CD4-positive, alpha-beta T cell (primary cell): ENCODE data around the gene SCN3A. TPM values are rescaled to one million over a fixed set of nuclear protein-coding genes. Genes with fewer than 3 reads are reported as not detected.

ENCODE experiments used
- ATAC-seq: fragments of 200-7000 bp; cut with Tn5 transposase; one replicate; pipeline ENCODE4 v1.10.0; 2022; ENCODE audit warnings: mild to moderate bottlenecking; ENCODE audit not compliant: poor library complexity
- CTCF ChIA-PET: fragments of 350-600 bp; sonication (Branson Sonifier 250); formaldehyde crosslinking; loops from one replicate; lab custom pipeline; 2021; ENCODE audit warnings: antibody characterized with exemption, inconsistent platforms; lab: Charles Lee
- POLR2A ChIA-PET: fragments of 350-600 bp; sonication (Branson Sonifier 250); formaldehyde crosslinking; loops from one replicate; lab custom pipeline; 2021; ENCODE audit warnings: antibody characterized with exemption, inconsistent platforms; lab: Charles Lee
- DNase-seq, 14 experiments: peaks; one replicate each; pipeline ENCODE4 v3.0.0-alpha.2; 2013 to 2020; ENCODE audit warnings: mixed read lengths in 2 of 14
- H3K27ac ChIP-seq, 2 donors: one replicate each; pipeline versions ENCODE4 v1.5.1 to v1.7.0; 2013; ENCODE audit warnings: low read length in 2 of 2, low read depth in 1 of 2, mild to moderate bottlenecking in 1 of 2
- H3K27me3 ChIP-seq, 2 experiments: 1 replicate in 1 of 2; 2 replicates in 1 of 2; pipeline versions ENCODE4 v1.6.1 to v1.7.0; 2013; ENCODE audit warnings: low read length in 2 of 2, control low read depth in 1 of 2, mild to moderate bottlenecking in 1 of 2, moderate library complexity in 1 of 2; ENCODE audit not compliant: insufficient read depth in 2 of 2, control insufficient read depth in 1 of 2
- H3K36me3 ChIP-seq: one replicate; pipeline ENCODE4 v1.6.1; 2013; ENCODE audit warnings: low read length, control low read depth; ENCODE audit not compliant: insufficient read depth
- H3K4me1 ChIP-seq: one replicate; pipeline ENCODE4 v1.6.1; 2013; ENCODE audit warnings: low read length, control low read depth; ENCODE audit not compliant: insufficient read depth
- H3K4me3 ChIP-seq: one replicate; pipeline ENCODE4 v1.5.1; 2013; ENCODE audit warnings: mild to moderate bottlenecking, low read length, moderate library complexity
- H3K9me3 ChIP-seq, 2 experiments: 1 replicate in 1 of 2; 2 replicates in 1 of 2; pipeline versions ENCODE4 v1.6.1 to v1.7.0; 2013; ENCODE audit warnings: low read length in 2 of 2, mild to moderate bottlenecking in 2 of 2, control low read depth in 1 of 2, moderate library complexity in 1 of 2; ENCODE audit not compliant: control insufficient read depth in 1 of 2, insufficient read depth in 1 of 2
- H3K27ac Mint-ChIP-seq: one replicate; pipeline ENCODE4 v1.8.0; 2020; ENCODE audit warnings: mixed read lengths
- H3K27me3 Mint-ChIP-seq: one replicate; pipeline ENCODE4 v1.8.0; 2021; ENCODE audit warnings: mixed read lengths
- H3K36me3 Mint-ChIP-seq: one replicate; pipeline ENCODE4 v1.8.0; 2021; ENCODE audit warnings: low read depth, mixed read lengths
- H3K4me1 Mint-ChIP-seq: one replicate; pipeline ENCODE4 v1.8.0; 2021; ENCODE audit warnings: low read depth, mixed read lengths
- H3K4me3 Mint-ChIP-seq: one replicate; pipeline ENCODE4 v1.8.0; 2020; ENCODE audit warnings: mild to moderate bottlenecking, mixed read lengths
- H3K9me3 Mint-ChIP-seq: one replicate; pipeline ENCODE4 v1.8.0; 2020; ENCODE audit warnings: mixed read lengths
- intact Hi-C, 2 experiments: fragments of 100-400 bp; cut with DNase I in 1 of 2; cut with micrococcal nuclease in 1 of 2; formaldehyde crosslinking; loops; one replicate each; pipeline versions ENCODE4 v1.15.1 to v1.9.0; 2023 to 2025; cut with DNase I, micrococcal nuclease
- total RNA-seq, 174 experiments: library from RNA in 2 of 174; stranded (reverse) in 2 of 174; gene quantifications; one replicate each; pipeline ENCODE4 v1.2.3 and lab custom pipeline; 2021 to 2026
- TF ChIP-seq, protein P1 (sequence below): fragments of 200-600 bp; IDR thresholded peaks from one replicate; pipeline ENCODE4 v1.8.0; 2022; ENCODE audit warnings: antibody characterized with exemption, mild to moderate bottlenecking

SCN3A gene
- total RNA-seq, 2 experiments from 2014 or later, result not detected

DNA sequence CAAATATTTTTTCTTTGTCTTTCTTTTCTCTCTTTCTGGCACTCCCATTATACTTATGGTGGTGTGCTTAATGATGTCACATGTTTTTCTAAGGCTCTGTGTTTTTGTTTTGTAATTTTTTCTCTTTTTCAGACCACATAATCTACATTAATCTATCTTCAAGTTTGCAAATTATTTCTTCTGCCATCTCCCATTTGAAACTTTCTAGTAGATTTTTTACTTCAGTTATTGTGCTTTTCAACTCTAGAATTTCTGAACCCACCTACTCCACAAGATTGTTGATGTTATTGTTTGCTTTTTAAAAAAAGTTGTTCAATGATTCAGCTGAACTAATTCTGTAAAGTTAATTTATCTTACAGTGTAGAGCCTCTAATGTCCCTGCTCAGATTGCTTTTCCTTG is 121.4 kb downstream of the SCN3A start:
- Mint-ChIP-seq H3K36me3 (no peaks in the 10 kb centered on the region), H3K27ac (no peak overlapping the region), H3K4me3 (no peak overlapping the region), H3K27me3 (no peaks in the 10 kb centered on the region), H3K9me3 (peaks cover 5% of the 10 kb centered on the region), H3K4me1 (no peaks in the 10 kb centered on the region)
- H3K4me1 ChIP-seq, result no peaks in the 10 kb centered on the region
- no peaks in the 10 kb centered on the region for H3K36me3 ChIP-seq
- H3K4me3 ChIP-seq, result no peak overlapping the region
- CTCF ChIA-PET, result no interaction called here
- POLR2A ChIA-PET, result no interaction called here
- no peak for ATAC-seq
- no peak for DNase-seq
- H3K9me3 ChIP-seq, result peaks cover 0 to 7% of the 10 kb centered on the region in 2 experiments
- TF ChIP-seq, protein P1, sequence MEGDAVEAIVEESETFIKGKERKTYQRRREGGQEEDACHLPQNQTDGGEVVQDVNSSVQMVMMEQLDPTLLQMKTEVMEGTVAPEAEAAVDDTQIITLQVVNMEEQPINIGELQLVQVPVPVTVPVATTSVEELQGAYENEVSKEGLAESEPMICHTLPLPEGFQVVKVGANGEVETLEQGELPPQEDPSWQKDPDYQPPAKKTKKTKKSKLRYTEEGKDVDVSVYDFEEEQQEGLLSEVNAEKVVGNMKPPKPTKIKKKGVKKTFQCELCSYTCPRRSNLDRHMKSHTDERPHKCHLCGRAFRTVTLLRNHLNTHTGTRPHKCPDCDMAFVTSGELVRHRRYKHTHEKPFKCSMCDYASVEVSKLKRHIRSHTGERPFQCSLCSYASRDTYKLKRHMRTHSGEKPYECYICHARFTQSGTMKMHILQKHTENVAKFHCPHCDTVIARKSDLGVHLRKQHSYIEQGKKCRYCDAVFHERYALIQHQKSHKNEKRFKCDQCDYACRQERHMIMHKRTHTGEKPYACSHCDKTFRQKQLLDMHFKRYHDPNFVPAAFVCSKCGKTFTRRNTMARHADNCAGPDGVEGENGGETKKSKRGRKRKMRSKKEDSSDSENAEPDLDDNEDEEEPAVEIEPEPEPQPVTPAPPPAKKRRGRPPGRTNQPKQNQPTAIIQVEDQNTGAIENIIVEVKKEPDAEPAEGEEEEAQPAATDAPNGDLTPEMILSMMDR, result no peak
- no peaks in the 10 kb centered on the region for H3K27me3 ChIP-seq
- intact Hi-C loops, result no loop called here
- H3K27ac ChIP-seq, result no peak overlapping the region

DNA sequence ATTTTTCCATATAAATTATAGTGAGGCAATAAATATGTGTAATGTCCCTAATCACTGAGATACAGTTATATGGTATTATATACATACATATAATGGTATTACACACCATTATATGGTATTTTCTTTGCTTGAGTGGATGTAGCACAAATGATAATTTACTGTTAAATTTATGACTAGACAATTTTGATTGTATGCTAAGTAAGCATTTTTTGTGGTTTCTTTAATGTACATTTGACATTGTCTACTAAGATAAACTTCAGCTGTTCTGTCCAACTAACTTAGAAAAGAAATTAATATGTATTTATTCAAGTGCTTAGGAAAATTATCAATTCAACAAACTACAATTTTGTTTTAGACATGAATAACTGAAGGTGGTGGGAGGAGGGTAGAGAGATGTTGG is 122.6 kb downstream of the SCN3A start:
- H3K4me1 ChIP-seq, result no peaks in the 10 kb centered on the region
- Mint-ChIP-seq H3K27ac (no peak overlapping the region), H3K4me3 (no peak overlapping the region), H3K36me3 (no peaks in the 10 kb centered on the region), H3K27me3 (no peaks in the 10 kb centered on the region), H3K4me1 (no peaks in the 10 kb centered on the region), H3K9me3 (peaks cover 5% of the 10 kb centered on the region)
- intact Hi-C loops, result no loop called here
- no peaks in the 10 kb centered on the region for H3K27me3 ChIP-seq
- H3K27ac ChIP-seq, result no peak overlapping the region
- no peak for ATAC-seq
- POLR2A ChIA-PET, result no interaction called here
- no peak for DNase-seq
- no peak overlapping the region for H3K4me3 ChIP-seq
- H3K36me3 ChIP-seq, result no peaks in the 10 kb centered on the region
- peaks cover 0 to 7% of the 10 kb centered on the region in 2 experiments for H3K9me3 ChIP-seq
- TF ChIP-seq, protein P1, result no peak
- CTCF ChIA-PET, result no interaction called here

DNA sequence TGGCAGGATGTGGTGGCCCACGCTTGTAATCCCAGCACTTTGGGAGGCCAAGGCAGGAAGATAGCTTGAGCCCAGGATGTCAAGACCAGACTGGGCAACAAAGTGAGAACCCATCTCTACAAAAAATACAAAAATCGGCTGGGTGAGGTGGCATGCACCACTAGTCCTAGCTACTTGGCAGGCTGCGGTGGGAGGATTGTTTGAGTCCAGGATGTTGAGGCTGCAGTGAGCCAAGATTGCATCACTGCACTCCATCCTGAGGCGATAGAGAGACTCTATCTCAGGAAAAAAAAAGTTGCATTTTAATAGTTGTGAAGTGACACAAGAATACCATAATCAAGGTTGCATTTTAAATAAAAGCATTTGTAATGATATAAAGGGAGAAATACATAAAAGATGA is 124.4 kb downstream of the SCN3A start:
- no peak overlapping the region for H3K4me3 Mint-ChIP-seq
- Histone ChIP-seq H3K9me3 (peaks cover 10% of the 10 kb centered on the region in 2 experiments), H3K36me3 (no peaks in the 10 kb centered on the region), H3K27me3 (no peaks in the 10 kb centered on the region), H3K4me1 (no peaks in the 10 kb centered on the region), H3K4me3 (no peak overlapping the region), H3K27ac (no peak overlapping the region)
- H3K27me3 Mint-ChIP-seq, result no peaks in the 10 kb centered on the region
- no peaks in the 10 kb centered on the region for H3K36me3 Mint-ChIP-seq
- TF ChIP-seq, protein P1, result no peak
- ChIA-PET CTCF (no interaction called here), POLR2A (no interaction called here)
- peaks cover 5% of the 10 kb centered on the region for H3K9me3 Mint-ChIP-seq
- intact Hi-C loops, result no loop called here
- no peaks in the 10 kb centered on the region for H3K4me1 Mint-ChIP-seq
- DNase-seq, result no peak
- no peak overlapping the region for H3K27ac Mint-ChIP-seq
- no peak for ATAC-seq
